Activated CD8-positive, alpha-beta memory T cell treated with anti-CD3 and anti-CD28 coated beads, Interleukin-2, amount 50 U/mL, for 24 hours (primary cell): ENCODE data around the gene MMP21.

ENCODE experiments used
- DNase-seq: peaks from one replicate; pipeline ENCODE4 v3.0.0-alpha.2; 2020; ENCODE audit errors: extremely low read depth

The MMP21 gene

DNA sequence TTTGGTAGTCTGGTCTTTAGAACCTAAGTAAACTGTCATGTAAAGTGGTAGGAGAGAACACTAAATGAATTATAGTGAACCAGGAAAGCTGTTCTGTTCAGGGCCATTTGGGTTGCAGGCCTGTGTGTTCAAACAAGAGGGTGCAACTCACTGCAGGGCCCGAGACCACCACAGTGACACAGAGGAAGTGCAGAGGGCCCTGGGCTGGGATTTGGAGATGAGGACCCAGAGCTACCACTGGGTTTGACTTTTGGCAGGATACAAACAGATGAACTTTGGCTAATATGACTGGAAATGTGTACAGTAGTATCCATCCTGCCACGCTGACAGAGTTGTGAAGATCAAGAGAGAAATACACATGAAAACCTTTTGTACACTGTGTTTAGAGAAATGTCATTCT lies 9.8 kb downstream of the MMP21 start:
- no peak for DNase-seq

DNA sequence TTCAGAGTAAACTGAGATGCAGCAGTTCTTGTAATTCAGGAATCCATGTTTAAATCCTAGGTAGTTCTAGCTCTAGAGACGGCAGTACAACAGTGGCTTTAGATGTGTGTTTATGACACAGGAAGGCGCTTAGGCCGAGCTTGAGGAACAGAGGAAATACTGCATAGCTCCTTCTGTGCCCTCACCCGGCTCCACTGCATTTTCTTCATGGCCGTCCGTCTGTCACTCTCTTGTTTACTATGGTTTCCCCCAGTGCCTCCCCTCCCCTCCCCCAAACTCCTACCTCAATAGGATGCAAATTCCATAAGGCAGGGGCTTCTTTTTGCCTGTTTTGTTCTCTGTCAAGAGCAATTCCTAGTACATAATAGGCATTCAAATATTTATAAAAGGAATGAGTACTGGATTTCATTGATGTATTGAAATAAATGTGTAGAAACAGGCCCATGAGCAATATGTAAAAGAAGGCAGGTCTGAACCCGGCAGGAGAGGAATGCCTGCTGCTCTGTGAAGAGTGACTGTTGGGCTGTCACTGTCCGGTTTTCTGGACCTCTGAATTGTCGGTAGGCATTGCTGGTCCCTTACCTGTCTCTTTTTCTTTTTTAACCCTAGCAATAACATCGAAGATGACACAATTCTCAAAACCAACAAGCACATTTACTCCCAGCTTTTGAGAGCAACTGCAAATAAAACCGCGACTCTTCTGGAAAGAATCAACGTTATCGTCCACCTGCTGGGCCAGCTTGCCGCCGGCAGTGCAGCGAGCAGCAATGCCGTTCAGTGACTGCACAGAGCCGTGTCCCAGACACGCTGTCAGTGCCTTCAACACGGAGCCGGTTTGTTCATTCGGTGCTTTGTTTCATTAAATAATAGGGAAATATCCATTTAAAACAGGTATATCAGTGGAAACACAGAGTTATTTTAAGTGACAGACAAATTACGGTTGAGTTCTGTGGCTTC lies 12.7 kb downstream of the MMP21 start:
- no peak for DNase-seq

DNA sequence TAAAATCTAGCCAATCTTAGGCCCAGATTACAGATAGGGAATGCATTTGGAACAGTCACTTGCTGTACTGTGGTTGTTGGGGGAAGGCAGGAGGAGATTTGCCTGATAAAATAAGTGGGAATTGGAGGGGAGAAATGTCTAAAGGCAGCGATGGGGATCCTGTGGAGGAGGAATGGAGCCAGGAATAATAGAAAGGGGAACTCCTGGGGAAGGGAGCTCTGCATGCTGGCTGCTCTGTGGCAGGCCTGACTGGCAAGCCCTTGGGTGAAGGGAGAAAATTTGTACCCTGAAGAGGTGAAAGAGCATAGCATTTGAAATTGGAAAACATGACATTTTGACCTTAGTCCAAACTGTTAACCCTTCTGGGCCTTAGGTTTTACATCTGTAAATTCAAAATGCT lies 13.7 kb downstream of the MMP21 start:
- no peak for DNase-seq

DNA sequence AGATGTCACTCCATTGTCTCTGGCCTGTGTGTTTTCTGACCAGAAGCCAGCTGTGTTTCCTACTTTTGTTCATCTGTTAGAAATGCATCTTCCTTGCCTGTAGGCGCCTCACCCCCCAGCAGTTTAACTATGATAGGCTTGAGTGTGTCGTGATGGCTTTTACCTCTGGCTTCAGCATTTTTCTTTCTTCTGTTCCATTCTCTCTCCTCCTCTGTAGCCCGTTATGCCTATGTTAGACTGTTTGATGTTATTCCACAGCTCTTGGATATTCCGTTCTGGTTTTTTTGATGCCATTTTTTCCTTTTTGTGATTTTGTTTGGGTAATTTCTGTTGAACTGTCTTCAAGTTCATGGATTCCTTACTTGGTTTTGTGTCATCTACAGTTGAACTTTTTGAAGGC lies 17.9 kb downstream of the MMP21 start:
- no peak for DNase-seq

DNA sequence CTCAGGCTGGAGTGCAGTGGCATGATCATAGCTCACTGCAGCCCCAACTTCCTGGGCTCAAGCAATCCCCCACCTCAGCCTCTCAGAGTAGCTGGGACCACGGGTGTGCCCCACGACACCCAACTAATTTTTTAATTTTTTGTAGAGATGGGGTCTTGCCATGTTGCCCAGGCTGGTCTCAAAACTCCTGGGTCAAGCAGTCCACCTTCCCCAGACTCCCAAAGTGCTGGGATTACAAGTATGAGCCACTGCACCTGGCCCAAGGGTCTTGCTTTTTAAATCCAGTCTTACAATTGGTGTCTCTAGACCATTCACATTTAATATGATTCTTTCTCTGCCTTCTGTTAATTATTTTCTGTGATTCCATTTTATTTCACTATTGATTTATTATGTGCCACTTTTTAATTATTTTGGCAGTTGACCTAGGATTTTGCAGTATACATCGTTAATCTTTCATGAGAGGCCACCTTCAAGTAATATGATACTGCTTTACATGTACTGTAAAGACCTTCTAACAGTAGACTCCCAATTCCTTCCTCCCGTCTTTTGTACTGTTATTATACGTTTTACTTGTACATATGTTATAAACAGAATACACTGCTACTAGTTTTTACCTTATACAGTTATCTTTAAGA lies 18.7 kb downstream of the MMP21 start:
- DNase-seq: no peak

DNA sequence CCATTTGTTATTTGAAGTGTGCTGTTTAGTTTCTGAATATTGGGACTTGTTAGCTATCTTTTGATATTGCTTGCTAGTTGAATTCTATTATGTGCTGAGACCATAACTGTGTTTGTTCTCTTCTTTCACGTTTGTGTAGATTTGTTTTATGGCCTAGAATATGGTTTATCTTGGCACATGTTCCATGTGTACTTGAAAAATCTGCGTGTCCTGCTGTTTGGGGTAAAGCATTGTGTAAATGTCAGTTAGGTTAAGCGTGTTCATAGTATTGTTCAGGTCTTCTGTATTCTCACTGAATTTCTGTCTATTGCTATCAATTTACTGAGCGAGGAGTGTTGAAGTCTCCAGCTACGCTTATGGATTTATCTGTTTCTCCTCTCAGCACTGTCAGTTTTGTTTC lies 19.4 kb downstream of the MMP21 start:
- no peak for DNase-seq

DNA sequence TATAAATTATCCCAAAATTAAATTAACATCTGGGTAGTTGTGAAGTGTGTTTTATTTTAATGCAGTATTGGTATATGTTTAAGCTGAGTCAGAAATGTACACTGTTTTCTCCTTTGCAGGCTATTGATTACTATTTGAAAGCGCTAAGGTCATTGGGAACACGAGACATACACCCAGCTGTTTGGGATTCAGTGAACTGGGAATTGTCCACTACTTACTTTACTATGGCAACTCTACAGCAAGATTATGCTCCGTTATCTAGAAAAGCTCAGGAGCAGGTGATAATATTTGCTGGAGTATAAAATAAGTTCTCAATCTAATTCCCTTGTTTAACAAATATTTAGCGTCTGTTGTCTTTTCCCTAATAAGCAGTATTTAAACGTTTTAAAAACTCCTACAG lies 28.2 kb downstream of the MMP21 start:
- no peak for DNase-seq

DNA sequence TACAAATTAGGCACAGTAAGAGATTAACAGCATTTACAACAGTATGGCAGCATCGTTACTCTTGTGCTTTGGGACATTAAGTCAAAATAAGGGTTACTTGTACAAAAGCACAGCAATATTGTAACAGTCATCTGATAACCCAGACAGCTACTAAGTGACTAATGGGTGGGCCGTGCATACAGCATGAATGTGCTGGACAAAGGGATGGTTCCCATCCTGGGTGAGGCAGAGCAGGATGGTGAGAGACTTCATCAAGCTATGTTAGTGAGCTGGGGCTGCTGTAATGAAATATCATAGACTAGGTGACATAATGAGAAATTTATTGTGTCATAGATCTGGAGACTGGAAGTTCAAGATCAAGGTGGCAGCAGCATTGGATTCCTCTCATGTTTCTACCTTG lies 30.7 kb downstream of the MMP21 start:
- no peak for DNase-seq

DNA sequence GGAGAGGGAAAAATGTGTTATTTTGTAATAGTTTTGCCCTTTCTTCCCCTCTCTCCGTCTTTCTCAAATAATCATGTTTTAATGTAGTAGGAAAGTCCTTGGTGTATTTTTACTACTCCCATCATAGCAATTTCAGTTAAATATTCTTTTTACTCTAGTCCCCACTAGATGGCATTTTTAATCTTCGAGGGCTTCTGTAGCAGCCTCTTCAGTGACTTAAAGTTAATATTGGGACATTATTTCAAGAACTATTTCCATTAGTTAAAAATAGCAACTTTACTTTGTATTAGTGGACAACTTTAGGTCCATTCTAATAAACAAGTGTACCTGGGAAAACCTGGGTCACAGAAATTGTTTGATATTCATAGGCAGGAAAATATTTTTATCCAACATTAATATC lies 33.2 kb downstream of the MMP21 start:
- no peak for DNase-seq

DNA sequence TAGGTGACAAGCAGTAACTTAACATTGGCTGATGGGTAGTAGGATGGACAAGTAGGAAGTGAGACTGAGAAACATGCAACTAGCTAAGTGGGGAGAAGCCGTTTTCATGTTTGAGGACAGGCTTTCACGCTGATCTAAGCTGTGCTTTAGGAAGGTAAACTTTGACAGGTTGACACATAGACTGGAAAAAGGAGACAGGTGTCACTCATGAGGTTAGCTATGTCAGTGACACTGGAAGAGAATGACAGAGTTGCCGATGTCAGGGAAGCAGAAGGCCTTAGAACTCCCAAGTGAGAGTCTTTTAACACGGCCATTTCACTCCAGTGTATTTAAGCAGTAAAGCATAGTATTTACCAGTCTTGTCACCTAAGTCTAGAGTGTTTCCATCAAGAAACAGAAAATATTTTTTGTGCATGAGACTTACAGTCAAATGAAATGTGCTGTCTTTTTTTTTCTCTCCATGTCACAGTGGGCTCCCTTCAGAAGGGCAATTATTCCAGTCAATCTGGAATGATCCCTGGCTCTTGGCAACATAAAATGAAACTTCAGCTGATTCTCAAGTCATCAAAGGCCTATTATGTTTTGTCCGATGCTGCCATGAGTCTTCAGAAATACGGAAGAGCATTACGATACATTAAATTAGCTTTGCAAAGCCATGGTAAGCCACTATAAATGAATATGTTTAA lies 35.5 kb downstream of the MMP21 start:
- DNase-seq: no peak

DNA sequence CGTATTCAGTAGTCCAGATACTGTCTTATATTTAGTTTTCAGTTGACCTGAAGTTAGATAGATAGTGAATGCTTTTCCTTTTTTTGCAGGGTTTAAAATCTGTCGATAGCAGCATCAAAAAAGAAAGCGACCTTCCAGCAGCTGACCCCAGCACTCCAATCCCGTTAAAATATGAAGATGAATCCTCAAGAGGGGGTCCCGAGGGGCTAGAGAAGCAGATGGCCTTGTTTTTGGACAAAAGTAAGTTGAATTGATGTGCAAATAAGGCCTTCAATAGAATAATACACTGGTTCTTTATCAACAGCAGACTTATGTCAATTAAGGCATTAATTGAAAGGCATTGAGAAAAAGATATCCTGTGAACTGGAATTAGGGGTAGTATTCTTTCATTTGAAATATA lies 37.4 kb downstream of the MMP21 start:
- DNase-seq: no peak

DNA sequence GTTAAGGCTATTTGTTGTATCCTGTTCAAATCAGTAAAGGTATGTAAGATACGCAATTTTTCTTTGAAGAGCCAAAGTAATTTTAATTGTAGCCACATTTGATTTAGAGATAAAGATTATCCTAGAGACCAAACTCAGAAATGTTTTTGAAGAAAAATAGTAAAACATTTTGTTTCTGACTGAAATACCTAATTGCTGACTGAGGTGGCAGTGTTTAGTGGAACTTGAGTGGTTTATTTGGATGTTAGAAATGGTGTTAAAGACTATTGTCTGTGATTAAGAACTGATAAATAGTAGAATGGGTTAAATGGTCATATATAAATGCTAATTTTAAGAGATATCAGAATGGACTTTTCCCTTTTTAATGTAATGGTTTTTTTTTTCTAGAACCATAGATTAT lies 40.8 kb downstream of the MMP21 start:
- no peak for DNase-seq

DNA sequence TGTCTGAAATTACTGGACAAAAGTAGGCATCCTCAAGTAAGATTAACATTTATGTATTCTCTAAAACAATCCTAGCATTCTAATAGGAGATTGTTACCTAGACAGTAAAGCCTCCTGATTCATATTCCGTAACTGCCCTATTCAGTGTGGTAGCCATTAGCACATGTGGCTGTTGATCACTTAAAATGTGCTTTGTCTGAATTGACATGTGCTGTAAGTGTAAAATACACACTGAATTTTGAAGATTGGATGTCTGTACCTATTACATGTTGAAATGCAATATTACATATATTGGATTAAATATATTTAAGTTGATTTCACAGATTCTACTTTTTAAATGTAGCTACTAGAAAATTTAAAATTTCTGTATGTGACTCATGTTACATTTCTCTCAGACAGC lies 41.5 kb downstream of the MMP21 start:
- DNase-seq: no peak

DNA sequence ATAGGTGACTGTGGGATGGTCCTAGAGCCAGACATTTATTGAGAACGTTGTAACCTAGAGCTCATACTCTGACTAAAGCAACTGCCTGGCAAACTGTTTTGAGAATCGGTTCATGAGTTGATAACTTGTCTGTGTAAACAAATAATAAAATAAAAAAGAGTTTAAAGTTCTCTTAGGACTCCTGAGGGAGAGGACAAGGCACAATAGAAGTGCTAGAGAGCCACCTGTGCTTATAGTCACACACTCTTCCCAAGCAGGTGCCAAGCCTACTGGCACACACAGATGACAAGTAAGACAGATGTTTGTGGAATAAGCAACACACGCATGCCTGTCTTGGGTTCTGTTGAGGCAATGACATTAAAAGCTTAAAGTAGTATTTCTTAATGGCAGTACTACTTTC lies 48.2 kb downstream of the MMP21 start:
- no peak for DNase-seq

DNA sequence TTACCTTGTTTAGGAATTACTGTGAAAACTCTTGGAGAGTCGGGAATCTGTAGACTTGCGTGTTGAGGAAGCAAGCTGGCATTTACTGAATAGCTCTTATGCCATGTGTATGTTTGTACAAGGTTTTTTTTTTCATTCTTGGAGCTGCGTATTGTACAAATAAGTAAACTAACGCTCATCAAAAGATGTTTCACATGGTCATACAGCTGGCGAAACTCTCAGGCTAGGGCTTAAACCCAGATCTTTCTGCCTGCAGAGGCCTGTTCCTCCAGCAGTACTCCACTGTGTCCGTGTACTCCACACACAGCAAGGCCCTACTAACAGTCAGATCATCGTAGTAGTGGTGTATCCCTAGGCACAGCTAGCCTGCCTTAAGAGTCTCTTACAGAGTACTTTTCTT lies 48.7 kb downstream of the MMP21 start:
- DNase-seq: no peak

DNA sequence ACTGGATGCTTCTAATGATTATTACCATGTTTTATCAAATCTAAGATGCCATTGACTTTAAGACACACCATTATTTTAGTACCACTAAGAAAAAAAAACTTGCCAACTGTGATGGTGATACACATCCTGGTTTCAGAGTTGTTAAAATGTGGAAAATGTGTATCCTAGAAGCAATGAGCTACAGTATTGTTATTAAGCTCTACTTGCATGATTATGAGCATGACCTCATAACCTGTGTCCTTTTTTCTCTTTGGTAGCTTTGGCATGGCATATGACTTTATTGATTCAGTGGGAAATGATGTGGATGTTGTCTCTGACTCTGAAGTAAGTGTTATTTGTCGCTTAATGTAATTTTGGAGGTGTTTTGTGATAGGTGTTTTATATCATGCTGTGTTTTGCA lies 52.8 kb downstream of the MMP21 start:
- no peak for DNase-seq

DNA sequence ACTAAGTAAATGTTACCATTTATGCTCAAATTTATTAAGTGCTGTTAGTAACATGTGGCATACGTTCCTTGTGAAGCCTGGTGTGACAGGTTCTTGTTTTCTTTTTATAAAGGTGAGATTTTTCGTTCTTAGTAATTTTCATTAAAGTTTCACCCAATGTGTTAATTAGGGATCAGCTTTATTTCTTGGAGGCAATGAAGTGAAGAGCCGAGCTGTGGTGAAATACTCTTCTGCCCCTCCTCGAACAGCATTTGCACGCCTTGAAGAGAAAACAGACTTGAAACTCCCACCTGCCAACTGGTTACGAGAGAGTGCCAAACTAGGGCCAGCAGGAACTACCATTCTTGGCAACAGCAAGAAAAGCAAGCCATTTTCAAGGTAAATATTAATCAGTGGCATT lies 54.6 kb downstream of the MMP21 start:
- DNase-seq: no peak

DNA sequence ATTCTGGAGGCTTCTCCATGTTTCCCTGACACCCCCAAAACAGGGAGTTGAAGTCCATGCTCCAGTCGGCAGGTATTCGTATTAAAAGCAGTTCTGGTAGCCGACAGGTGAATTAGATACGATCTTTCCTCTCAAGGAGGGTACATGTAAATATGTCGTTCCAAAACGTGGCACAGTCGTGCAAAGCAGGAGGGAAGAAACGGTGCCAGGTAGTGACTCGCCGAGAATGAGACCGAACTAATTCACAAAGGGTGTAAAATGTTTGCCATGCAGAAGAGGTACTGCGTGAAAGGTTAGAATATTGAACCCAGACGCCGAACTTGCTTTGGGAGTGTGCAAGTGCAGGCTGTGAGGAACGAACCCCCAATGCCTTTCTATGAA lies 55.6 kb downstream of the MMP21 start:
- DNase-seq: no peak

DNA sequence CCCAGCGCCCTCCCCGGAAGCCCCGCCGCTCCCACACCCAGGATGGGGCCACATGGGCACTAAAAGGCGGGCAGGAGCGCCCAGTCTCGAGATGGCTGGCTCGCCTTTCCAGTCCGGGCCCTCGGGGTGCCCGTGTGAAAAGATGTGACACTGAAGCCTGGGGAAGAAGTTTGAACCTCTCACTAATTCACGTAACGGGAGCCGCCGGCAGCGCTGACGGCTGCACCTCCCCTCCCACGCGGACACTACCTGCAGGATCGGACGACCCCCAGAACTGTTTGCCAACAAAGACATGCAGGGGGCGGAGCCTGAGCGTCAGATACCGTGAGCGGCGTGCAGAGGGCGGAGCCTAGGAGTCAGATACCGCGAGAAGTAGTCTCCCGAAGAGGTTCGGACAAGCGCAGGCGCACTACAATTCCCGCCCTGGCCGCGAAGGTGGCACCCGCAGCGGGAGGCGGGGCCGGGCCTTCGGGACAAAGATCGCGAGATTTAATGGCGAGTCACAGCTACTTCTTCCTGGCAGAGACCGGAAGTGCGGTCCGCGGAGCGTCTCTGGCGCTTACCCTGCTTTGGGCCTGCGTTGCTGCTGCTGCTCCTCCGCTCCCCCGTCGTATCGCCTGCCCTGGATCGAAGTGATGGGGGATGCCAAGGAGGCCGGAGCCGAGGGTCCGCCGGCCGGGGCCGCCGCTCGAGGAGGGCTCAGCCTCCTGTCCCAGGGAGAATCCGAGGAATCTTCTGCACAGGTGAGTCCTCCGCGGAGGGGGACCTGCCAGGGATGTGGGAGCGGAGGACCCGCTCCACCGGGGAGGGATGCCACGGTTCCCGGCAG lies 56.2 kb downstream of the MMP21 start, which contains the start of gene EDRF1:
Gene EDRF1, plus strand, starts transcription at position 537 of the 829 bp plus-strand sequence. Its CDS starts 99 bp downstream, at position 636.
- peak; percentile 97 for DNase-seq
